Fibroblast of lung (primary cell): Measurements from ENCODE around the gene SLC27A4. TPM values are rescaled to one million over a fixed set of nuclear protein-coding genes. Genes with fewer than 3 reads are reported as not detected.

Source experiments
- DNase-seq, 2 donors: peaks; one replicate each; pipeline versions ENCODE4 v3.0.0 to v3.0.0-alpha.2; 2010; ENCODE audit warnings: low read depth in 2 of 2
- H2AFZ ChIP-seq: 2 replicates; pipeline ENCODE4 v1.5.1; 2012; ENCODE audit warnings: low read length, control low read depth, inconsistent platforms
- H3K27ac ChIP-seq: 2 replicates; pipeline ENCODE4 v1.5.1; 2011; ENCODE audit warnings: low read length, control low read depth; ENCODE audit not compliant: insufficient read depth
- H3K27me3 ChIP-seq: 2 replicates; pipeline ENCODE4 v1.5.1; 2011; ENCODE audit warnings: mild to moderate bottlenecking, low read length; ENCODE audit not compliant: control insufficient read depth, insufficient read depth
- H3K36me3 ChIP-seq: 2 replicates; pipeline ENCODE4 v1.5.1; 2011; ENCODE audit warnings: low read length; ENCODE audit not compliant: control insufficient read depth, insufficient read depth
- H3K4me1 ChIP-seq: 2 replicates; pipeline ENCODE4 v1.5.1; 2011; ENCODE audit warnings: low read length; ENCODE audit not compliant: control insufficient read depth, insufficient read depth; ENCODE audit errors: extremely low read depth
- H3K4me2 ChIP-seq: 2 replicates; pipeline ENCODE4 v1.5.1; 2011; ENCODE audit warnings: low read length, control low read depth; ENCODE audit not compliant: insufficient read depth; ENCODE audit errors: extremely low read depth
- H3K4me3 ChIP-seq, 4 experiments: fragments of 200-600 bp in 1 of 4; sonication (generic) in 1 of 4; replicated peaks in 1 of 4; 2 replicates each; pipeline ENCODE4 v1.5.1; 2011 to 2016; ENCODE audit warnings: low read length in 4 of 4, low read depth in 3 of 4, mild to moderate bottlenecking in 3 of 4, control low read depth in 2 of 4, inconsistent platforms in 1 of 4, mixed read lengths in 1 of 4; ENCODE audit not compliant: insufficient read depth in 1 of 4; ENCODE audit errors: control extremely low read depth in 1 of 4
- H3K79me2 ChIP-seq: 2 replicates; pipeline ENCODE4 v1.5.1; 2012; ENCODE audit warnings: mild to moderate bottlenecking, low read length, inconsistent platforms; ENCODE audit not compliant: control insufficient read depth, insufficient read depth
- H3K9ac ChIP-seq: 2 replicates; pipeline ENCODE4 v1.5.1; 2011; ENCODE audit warnings: mild to moderate bottlenecking, low read length, control low read depth; ENCODE audit not compliant: insufficient read depth
- H3K9me3 ChIP-seq: 2 replicates; pipeline ENCODE4 v1.5.1; 2012; ENCODE audit warnings: low read depth, low read length; ENCODE audit not compliant: control insufficient read depth, insufficient read depth
- H4K20me1 ChIP-seq: 2 replicates; pipeline ENCODE4 v1.5.1; 2011; ENCODE audit warnings: low read length; ENCODE audit not compliant: control insufficient read depth, insufficient read depth; ENCODE audit errors: extremely low read depth
- EZH2 ChIP-seq: IDR thresholded peaks from 2 replicates; pipeline ENCODE4 v1.5.1; 2012; ENCODE audit warnings: low read length, control low read depth, mild to moderate bottlenecking; ENCODE audit errors: missing control alignments
- polyA plus RNA-seq, 2 donors: library from polyadenylated mRNA; depleted of rRNA in 1 of 2; stranded (reverse) in 1 of 2; unstranded in 1 of 2; fragments of >200 nt; gene quantifications; 2 replicates each; pipeline ENCODE4 v1.2.1, GENCODE V29; 2011 to 2012; ENCODE audit warnings: missing spikeins in 1 of 2
- total RNA-seq: library from RNA; depleted of rRNA; stranded (reverse); fragments of >200 nt; gene quantifications from 2 replicates; pipeline ENCODE4 v1.2.1, GENCODE V29; 2014
- TF ChIP-seq, protein P1 (sequence below), 2 donors: IDR thresholded peaks in 1 of 2; conservative IDR thresholded peaks in 1 of 2; 1 replicate in 1 of 2; 2 replicates in 1 of 2; pipeline ENCODE4 v1.5.1; 2011 to 2012; ENCODE audit warnings: low read length in 2 of 2, control low read depth in 1 of 2, inconsistent platforms in 1 of 2, low read depth in 1 of 2, mild to moderate bottlenecking in 1 of 2

The SLC27A4 gene
- total and polyA plus RNA-seq, 2 donors (not counting 1 experiment from before 2014, with no cell fraction given) = 10.3 to 11.7 TPM

DNA sequence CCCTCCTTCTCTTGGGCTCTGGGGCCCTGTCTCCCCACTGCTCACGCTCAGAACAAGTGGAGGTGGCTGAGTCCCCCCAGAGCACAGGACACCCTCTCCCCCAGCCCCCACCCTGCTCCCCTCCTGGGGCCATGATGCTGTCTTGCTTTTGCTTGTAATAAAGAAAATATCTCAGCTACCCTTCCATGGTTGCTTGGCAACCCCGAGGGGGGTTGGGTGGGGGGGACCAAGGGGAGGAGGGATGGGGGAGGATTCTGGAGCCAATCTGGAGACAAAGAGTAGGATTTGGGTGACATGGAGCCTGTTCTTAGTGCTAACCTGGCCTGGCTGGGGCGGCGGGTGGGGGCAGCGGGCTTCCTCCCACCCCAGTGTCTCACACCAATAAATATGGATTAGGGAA, 64.2 kb downstream of the SLC27A4 start:
- Histone ChIP-seq H3K4me1 (no peaks in the 10 kb centered on the region), H3K79me2 (no peaks in the 10 kb centered on the region), H2AFZ (no peak overlapping the region), H3K36me3 (no peaks in the 10 kb centered on the region), H3K27me3 (no peaks in the 10 kb centered on the region), H3K9ac (no peak overlapping the region), H3K9me3 (no peaks in the 10 kb centered on the region), H3K27ac (no peak overlapping the region), H3K4me3 (no peak overlapping the region), H3K4me2 (no peak overlapping the region), H4K20me1 (no peaks in the 10 kb centered on the region)
- TF ChIP-seq EZH2 = no peak
- TF ChIP-seq, protein P1, sequence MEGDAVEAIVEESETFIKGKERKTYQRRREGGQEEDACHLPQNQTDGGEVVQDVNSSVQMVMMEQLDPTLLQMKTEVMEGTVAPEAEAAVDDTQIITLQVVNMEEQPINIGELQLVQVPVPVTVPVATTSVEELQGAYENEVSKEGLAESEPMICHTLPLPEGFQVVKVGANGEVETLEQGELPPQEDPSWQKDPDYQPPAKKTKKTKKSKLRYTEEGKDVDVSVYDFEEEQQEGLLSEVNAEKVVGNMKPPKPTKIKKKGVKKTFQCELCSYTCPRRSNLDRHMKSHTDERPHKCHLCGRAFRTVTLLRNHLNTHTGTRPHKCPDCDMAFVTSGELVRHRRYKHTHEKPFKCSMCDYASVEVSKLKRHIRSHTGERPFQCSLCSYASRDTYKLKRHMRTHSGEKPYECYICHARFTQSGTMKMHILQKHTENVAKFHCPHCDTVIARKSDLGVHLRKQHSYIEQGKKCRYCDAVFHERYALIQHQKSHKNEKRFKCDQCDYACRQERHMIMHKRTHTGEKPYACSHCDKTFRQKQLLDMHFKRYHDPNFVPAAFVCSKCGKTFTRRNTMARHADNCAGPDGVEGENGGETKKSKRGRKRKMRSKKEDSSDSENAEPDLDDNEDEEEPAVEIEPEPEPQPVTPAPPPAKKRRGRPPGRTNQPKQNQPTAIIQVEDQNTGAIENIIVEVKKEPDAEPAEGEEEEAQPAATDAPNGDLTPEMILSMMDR (conservative IDR thresholded peaks at IDR 0.05 in 1 of 2, IDR thresholded peaks at IDR 0.05 in 1 of 2; ENCODE audit: low read depth in 1 of 2, low read length in 2 of 2) = no peak
- no peak for DNase-seq

GRCh38 chr9:128405077-128405779, 64.9 kb downstream of the SLC27A4 start:
- H2AFZ ChIP-seq = no peak overlapping the region
- no peak overlapping the region for H3K27ac ChIP-seq
- H3K4me3 ChIP-seq = no peak overlapping the region
- no peak for DNase-seq
- TF ChIP-seq, protein P1 (conservative IDR thresholded peaks at IDR 0.05 in 1 of 2, IDR thresholded peaks at IDR 0.05 in 1 of 2; ENCODE audit: low read depth in 1 of 2, low read length in 2 of 2) = no peak
- TF ChIP-seq EZH2 = no peak
- no peaks in the 10 kb centered on the region for H3K9me3 ChIP-seq
- no peak overlapping the region for H3K9ac ChIP-seq
- H3K27me3 ChIP-seq = no peaks in the 10 kb centered on the region
- H4K20me1 ChIP-seq = no peaks in the 10 kb centered on the region
- no peaks in the 10 kb centered on the region for H3K4me1 ChIP-seq
- H3K79me2 ChIP-seq = no peaks in the 10 kb centered on the region
- no peaks in the 10 kb centered on the region for H3K36me3 ChIP-seq
- H3K4me2 ChIP-seq = no peak overlapping the region

GRCh38 chr9:128405780-128406171, 65.4 kb downstream of the SLC27A4 start:
- H2AFZ ChIP-seq = no peak overlapping the region
- no peaks in the 10 kb centered on the region for H3K4me1 ChIP-seq
- TF ChIP-seq, protein P1 (conservative IDR thresholded peaks at IDR 0.05 in 1 of 2, IDR thresholded peaks at IDR 0.05 in 1 of 2; ENCODE audit: low read depth in 1 of 2, low read length in 2 of 2) = no peak
- no peak for TF ChIP-seq EZH2
- no peaks in the 10 kb centered on the region for H3K36me3 ChIP-seq
- no peaks in the 10 kb centered on the region for H3K79me2 ChIP-seq
- no peak overlapping the region for H3K9ac ChIP-seq
- H3K4me3 ChIP-seq = no peak overlapping the region
- no peak overlapping the region for H3K4me2 ChIP-seq
- no peak overlapping the region for H3K27ac ChIP-seq
- no peaks in the 10 kb centered on the region for H3K27me3 ChIP-seq
- no peaks in the 10 kb centered on the region for H4K20me1 ChIP-seq
- H3K9me3 ChIP-seq = no peaks in the 10 kb centered on the region
- no peak for DNase-seq
